ENCODE data around the gene UGP2. TPM values are rescaled to one million over a fixed set of nuclear protein-coding genes. Genes with fewer than 3 reads are reported as not detected.

The UGP2 gene
- total and polyA plus RNA-seq, 2 of the 8 experiments (the other 6 are each of a cell fraction or from before 2014, with no cell fraction given) = 278 to 956 TPM

GRCh38 chr2:63898839-63899238 is 57.1 kb downstream of the UGP2 start:
- Histone ChIP-seq H3K56ac (replicated peaks; ENCODE audit: insufficient read length, low read depth, low read length) (no peak overlapping the region), H3K9ac (replicated peaks in 1 of 4; ENCODE audit: extremely low read depth in 1 of 4, low read depth in 3 of 4, low read length in 3 of 4) (no peak overlapping the region), H3K4me2 (ENCODE audit: insufficient read depth in 1 of 2, low read depth in 2 of 2, low read length in 2 of 2) (no peak overlapping the region), H3K79me2 (ENCODE audit: control insufficient read depth in 1 of 2, insufficient read depth in 2 of 2, low read length in 2 of 2) (no peaks in the 10 kb centered on the region), H4K91ac (replicated peaks; ENCODE audit: insufficient read length, low read length) (no peak overlapping the region), H3K27ac (ENCODE audit: low read depth, low read length) (no peak overlapping the region), H3K36me3 (ENCODE audit: control insufficient read depth in 2 of 4, insufficient read depth in 4 of 4, low read length in 3 of 4) (peaks cover 0 to 28% (median 4%) of the 10 kb centered on the region in 4 experiments; a peak in 3 of 8 replicates), H3K79me1 (ENCODE audit: low read depth, low read length) (no peaks in the 10 kb centered on the region), H3K14ac (ENCODE audit: insufficient read length) (no peak overlapping the region), H3K4ac (replicated peaks; ENCODE audit: insufficient read length, low read depth, low read length) (no peak overlapping the region), H3K4me1 (replicated peaks in 1 of 4; ENCODE audit: control insufficient read depth in 3 of 4, insufficient read depth in 4 of 4, low read length in 3 of 4) (no peaks in the 10 kb centered on the region), H2BK120ac (replicated peaks; ENCODE audit: low read depth, low read length) (no peak overlapping the region), H3K23ac (ENCODE audit: insufficient read length) (no peak overlapping the region), H2BK15ac (ENCODE audit: low read length) (no peak overlapping the region), H2BK5ac (ENCODE audit: low read depth, low read length) (no peak overlapping the region), H3K9me3 (ENCODE audit: insufficient read depth in 2 of 2, low read depth in 1 of 2, low read length in 1 of 2) (peaks cover 3 to 6% of the 10 kb centered on the region in 2 experiments; a peak in 2 of 4 replicates), H2AFZ (ENCODE audit: low read length) (no peak overlapping the region), H2AK5ac (ENCODE audit: low read depth, low read length) (no peak overlapping the region), H3K18ac (ENCODE audit: extremely low read depth, low read length) (no peak overlapping the region), H2BK12ac (ENCODE audit: low read depth, low read length) (no peak overlapping the region), H4K5ac (ENCODE audit: insufficient read length, low read depth, low read length) (no peak overlapping the region), H3K23me2 (ENCODE audit: low read depth, low read length) (no peaks in the 10 kb centered on the region), H3K27me3 (replicated peaks in 1 of 4; ENCODE audit: control insufficient read depth in 3 of 4, extremely low read depth in 1 of 4, insufficient read depth in 3 of 4, low read length in 3 of 4) (no peaks in the 10 kb centered on the region), H4K8ac (ENCODE audit: extremely low read depth, insufficient read depth, low read length) (no peak overlapping the region), H3K4me3 (ENCODE audit: extremely low read depth in 1 of 4, insufficient read depth in 2 of 4, low read depth in 3 of 4, low read length in 4 of 4) (no peak overlapping the region), H4K20me1 (replicated peaks in 1 of 2; ENCODE audit: control insufficient read depth in 1 of 2, insufficient read depth in 2 of 2, low read length in 2 of 2) (no peaks in the 10 kb centered on the region), H2BK20ac (ENCODE audit: low read length) (no peak overlapping the region)
- FAIRE-seq = no peak
- no peak for TF ChIP-seq SP4 (IDR thresholded peaks at IDR 0.05; ENCODE audit: low read length)
- no peak for TF ChIP-seq CTCF (IDR thresholded peaks at IDR 0.05; ENCODE audit: control extremely low read depth in 1 of 3, insufficient read depth in 1 of 3, low read depth in 1 of 3, low read length in 3 of 3)
- no peak for TF ChIP-seq CBX8 (IDR thresholded peaks at IDR 0.05; ENCODE audit: borderline replicate concordance, low read depth, low read length)
- no peak for TF ChIP-seq EGR1 (IDR thresholded peaks at IDR 0.05; ENCODE audit: borderline replicate concordance, low read depth, low read length)
- no peak for TF ChIP-seq E2F6 (IDR thresholded peaks at IDR 0.05)
- CTCF ChIA-PET (ENCODE audit: partially characterized antibody) = interaction anchor here (0.6 to 1.3 kb wide), 4 partner anchors 49 to 929 kb away, joined by 3 to 4 read pairs (median 3); no protein-coding TSS in a partner anchor
- DNase-seq (ENCODE audit: low read depth in 1 of 2, low spot score in 2 of 2) = no peak
- POLR2A ChIA-PET (ENCODE audit: partially characterized antibody) = interaction anchor here (0.8 to 1.1 kb wide), 2 partner anchors 28 to 310 kb away, joined by 3 to 4 read pairs; partner anchors contain the start of gene MDH1
- WGBS, 2 experiments (ENCODE audit: extremely low coverage in 1 of 2, insufficient coverage in 1 of 2, insufficient read length in 1 of 2, insufficient replicate concordance in 2 of 2, low coverage in 1 of 2, low lambda C conversion rate in 2 of 2, missing lambda C conversion rate in 1 of 2) = 95 to 100% methylated on average over 1 to 5 of the region's 5 CpGs

Data from H1 (cell line).